Endothelial cell of umbilical vein (primary cell): ENCODE data around the gene MPPE1. TPM values are rescaled to one million over a fixed set of nuclear protein-coding genes. Genes with fewer than 3 reads are reported as not detected.

Experiments
- BruUV-seq: library from RNA; stranded (reverse); fragments of 400-500 nt; replicated peaks from 2 replicates; lab custom pipeline; 2021; lab: Mats Ljungman, UMichigan
- CTCF ChIA-PET: fragments of 300-600, 350-600 bp; sonication (Branson Sonifier 250); formaldehyde crosslinking; loops from one replicate; lab custom pipeline; 2021; ENCODE audit warnings: antibody characterized with exemption, inconsistent platforms; lab: Charles Lee
- POLR2A ChIA-PET: fragments of 300-600, 350-600 bp; sonication (Branson Sonifier 250); formaldehyde crosslinking; loops from one replicate; lab custom pipeline; 2021; ENCODE audit warnings: antibody characterized with exemption, inconsistent platforms; lab: Charles Lee
- DNase-seq: peaks from one replicate; pipeline ENCODE4 v3.0.0-alpha.2; 2011; ENCODE audit warnings: low read depth, low spot score
- FAIRE-seq: peaks from 2 replicates; lab custom pipeline; 2011; peaks lifted over from hg19 to GRCh38; lab: Jason Lieb, UNC
- H2AFZ ChIP-seq: 2 replicates; pipeline ENCODE4 v1.6.0; 2012; ENCODE audit warnings: low read depth, low read length, control low read depth, inconsistent platforms
- H3K27ac ChIP-seq: 2 replicates; pipeline ENCODE4 v1.5.1; 2011; ENCODE audit warnings: low read depth, mild to moderate bottlenecking, control low read depth, low read length, moderate library complexity; ENCODE audit not compliant: insufficient read depth
- H3K27me3 ChIP-seq, 2 experiments: 2 replicates each; pipeline versions ENCODE4 v1.6.0 to v1.6.1; 2011; ENCODE audit warnings: low read length in 2 of 2, mixed read lengths in 1 of 2; ENCODE audit not compliant: control insufficient read depth in 2 of 2, insufficient read depth in 2 of 2
- H3K36me3 ChIP-seq, 2 experiments: 2 replicates in 1 of 2; 3 replicates in 1 of 2; pipeline ENCODE4 v1.5.1; 2011; ENCODE audit warnings: low read length in 2 of 2, mild to moderate bottlenecking in 1 of 2, moderate library complexity in 1 of 2; ENCODE audit not compliant: control insufficient read depth in 2 of 2, insufficient read depth in 2 of 2; ENCODE audit errors: extremely low read depth in 1 of 2
- H3K4me1 ChIP-seq: 3 replicates; pipeline ENCODE4 v1.5.1; 2011; ENCODE audit warnings: mild to moderate bottlenecking, low read length; ENCODE audit not compliant: control insufficient read depth, insufficient read depth; ENCODE audit errors: extremely low read depth
- H3K4me2 ChIP-seq: 2 replicates; pipeline ENCODE4 v1.6.1; 2011; ENCODE audit warnings: low read length, control low read depth, mixed read lengths; ENCODE audit not compliant: insufficient read depth
- H3K4me3 ChIP-seq, 3 experiments: fragments of 200-600 bp in 1 of 3; sonication (generic), shearing (Covaris generic) in 1 of 3; replicated peaks in 1 of 3; 2 replicates each; pipeline ENCODE4 v1.5.1; 2011 to 2016; ENCODE audit warnings: control low read depth in 3 of 3, low read length in 3 of 3, mild to moderate bottlenecking in 2 of 3, inconsistent platforms in 1 of 3, low read depth in 1 of 3, moderate library complexity in 1 of 3; ENCODE audit not compliant: insufficient read depth in 1 of 3
- H3K79me2 ChIP-seq: 2 replicates; pipeline ENCODE4 v1.6.0; 2012; ENCODE audit warnings: low read length, inconsistent platforms; ENCODE audit not compliant: control insufficient read depth, insufficient read depth
- H3K9ac ChIP-seq: replicated peaks from 2 replicates; pipeline ENCODE3; 2011; ENCODE audit warnings: low read length, control low read depth; ENCODE audit not compliant: insufficient read depth; ENCODE audit errors: extremely low read depth
- H3K9me1 ChIP-seq: replicated peaks from 3 replicates; pipeline ENCODE4 v1.6.0; 2011; ENCODE audit warnings: mild to moderate bottlenecking, low read length; ENCODE audit not compliant: control insufficient read depth, insufficient read depth; ENCODE audit errors: extremely low read depth
- H3K9me3 ChIP-seq: replicated peaks from 2 replicates; pipeline ENCODE4 v1.5.1; 2012; ENCODE audit warnings: low read length, inconsistent platforms; ENCODE audit not compliant: control insufficient read depth, insufficient read depth
- H4K20me1 ChIP-seq: replicated peaks from 2 replicates; pipeline ENCODE3; 2011; ENCODE audit warnings: mild to moderate bottlenecking, low read length; ENCODE audit not compliant: control insufficient read depth, insufficient read depth; ENCODE audit errors: extremely low read depth
- EZH2 ChIP-seq: IDR thresholded peaks from 2 replicates; pipeline ENCODE4 v1.6.1; 2012; ENCODE audit warnings: borderline replicate concordance, low read depth, mild to moderate bottlenecking, moderate library complexity, low read length, inconsistent platforms; ENCODE audit not compliant: severe bottlenecking
- FOS ChIP-seq: IDR thresholded peaks from 2 replicates; pipeline ENCODE4 v1.6.1; 2011; ENCODE audit warnings: mild to moderate bottlenecking, low read length, moderate library complexity, borderline replicate concordance; ENCODE audit not compliant: insufficient read depth
- GATA2 ChIP-seq: IDR thresholded peaks from 2 replicates; pipeline ENCODE4 v1.7.0; 2011; ENCODE audit warnings: low read depth, mild to moderate bottlenecking, moderate library complexity, mixed read lengths, low read length; ENCODE audit not compliant: insufficient read length, insufficient read depth
- JUN ChIP-seq: IDR thresholded peaks from 2 replicates; pipeline ENCODE4 v1.6.1; 2011; ENCODE audit warnings: borderline replicate concordance, low read depth; ENCODE audit not compliant: insufficient read length, insufficient read depth
- MYC ChIP-seq: IDR thresholded peaks from one replicate; pipeline ENCODE4 v1.6.1; 2011; ENCODE audit warnings: mild to moderate bottlenecking, low read depth, low read length
- POLR2A ChIP-seq: IDR thresholded peaks from 2 replicates; pipeline ENCODE4 v1.6.1; 2012; ENCODE audit warnings: low read depth, mild to moderate bottlenecking, control low read depth, low read length
- POLR2AphosphoS5 ChIP-seq: IDR thresholded peaks from 2 replicates; pipeline ENCODE4 v1.6.1; 2012; ENCODE audit warnings: low read depth, mild to moderate bottlenecking, control low read depth, low read length, moderate library complexity; ENCODE audit not compliant: insufficient read depth
- dilution Hi-C: fragments of 300-500 bp; cut with MboI; formaldehyde crosslinking; loops from one replicate; pipeline ENCODE4 v1.15.0; 2019; ENCODE audit warnings: low sequenced_read_pairs; ENCODE audit not compliant: extremely low pct_ligation_motif_present
- intact Hi-C: fragments of 100-400 bp; cut with micrococcal nuclease; formaldehyde crosslinking; loops from one replicate; pipeline ENCODE4 v1.10.0; 2022
- polyA plus RNA-seq, 4 experiments: library from polyadenylated mRNA; depleted of rRNA in 3 of 4; stranded (reverse) in 3 of 4; unstranded in 1 of 4; fragments of >200 nt; gene quantifications; 2 replicates each; pipeline versions ENCODE4 v1.2.1 to v1.2.3, GENCODE V29; 2011 to 2012; ENCODE audit warnings: missing spikeins in 1 of 4
- total RNA-seq: library from RNA; stranded (reverse); gene quantifications from 2 replicates; pipeline ENCODE4 v1.2.3, GENCODE V29; 2021
- TF ChIP-seq, protein P1 (sequence below): IDR thresholded peaks from 2 replicates; pipeline ENCODE4 v1.6.1; 2011; ENCODE audit not compliant: insufficient read depth, insufficient read length
- TF ChIP-seq, protein P2 (sequence below), 2 donors: IDR thresholded peaks; 1 replicate in 1 of 2; 2 replicates in 1 of 2; pipeline ENCODE4 v1.5.1; 2011; ENCODE audit warnings: low read length in 2 of 2, mild to moderate bottlenecking in 2 of 2, moderate library complexity in 2 of 2, control low read depth in 1 of 2, inconsistent platforms in 1 of 2, low read depth in 1 of 2; ENCODE audit not compliant: insufficient read depth in 1 of 2; ENCODE audit errors: extremely low read depth in 1 of 2

The MPPE1 gene
- total and polyA plus RNA-seq, 2 donors (not counting 3 experiments of a cell fraction or from before 2014, with no cell fraction given) = 13.4 to 30.6 TPM

- no peaks in the 10 kb centered on the region for H3K9me1 ChIP-seq
- ChIA-PET POLR2A (no interaction called here), CTCF (interaction anchor here (1.1 kb wide), 2 partner anchors 22 to 92 kb away, joined by 3 read pairs; no protein-coding TSS in a partner anchor)
- H3K79me2 ChIP-seq = no peaks in the 10 kb centered on the region
- H4K20me1 ChIP-seq = no peaks in the 10 kb centered on the region
- no peak overlapping the region for H2AFZ ChIP-seq
- peaks cover 2% of the 10 kb centered on the region for H3K4me1 ChIP-seq
- H3K4me2 ChIP-seq = no peak overlapping the region
- H3K4me3 ChIP-seq = no peak overlapping the region
- intact Hi-C loops = no loop called here
- DNase-seq = no peak
- H3K9me3 ChIP-seq = no peaks in the 10 kb centered on the region
- H3K27ac ChIP-seq = no peak overlapping the region
- dilution Hi-C loops = no loop called here
- no TSS peak for BruUV-seq
- no peak for TF ChIP-seq JUN
- no peak for TF ChIP-seq GATA2
- TF ChIP-seq, protein P1, sequence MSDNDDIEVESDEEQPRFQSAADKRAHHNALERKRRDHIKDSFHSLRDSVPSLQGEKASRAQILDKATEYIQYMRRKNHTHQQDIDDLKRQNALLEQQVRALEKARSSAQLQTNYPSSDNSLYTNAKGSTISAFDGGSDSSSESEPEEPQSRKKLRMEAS = no peak
- no peak for TF ChIP-seq POLR2AphosphoS5
- TF ChIP-seq MYC = no peak
- TF ChIP-seq POLR2A = no peak
- no peak for TF ChIP-seq EZH2
- TF ChIP-seq, protein P2, sequence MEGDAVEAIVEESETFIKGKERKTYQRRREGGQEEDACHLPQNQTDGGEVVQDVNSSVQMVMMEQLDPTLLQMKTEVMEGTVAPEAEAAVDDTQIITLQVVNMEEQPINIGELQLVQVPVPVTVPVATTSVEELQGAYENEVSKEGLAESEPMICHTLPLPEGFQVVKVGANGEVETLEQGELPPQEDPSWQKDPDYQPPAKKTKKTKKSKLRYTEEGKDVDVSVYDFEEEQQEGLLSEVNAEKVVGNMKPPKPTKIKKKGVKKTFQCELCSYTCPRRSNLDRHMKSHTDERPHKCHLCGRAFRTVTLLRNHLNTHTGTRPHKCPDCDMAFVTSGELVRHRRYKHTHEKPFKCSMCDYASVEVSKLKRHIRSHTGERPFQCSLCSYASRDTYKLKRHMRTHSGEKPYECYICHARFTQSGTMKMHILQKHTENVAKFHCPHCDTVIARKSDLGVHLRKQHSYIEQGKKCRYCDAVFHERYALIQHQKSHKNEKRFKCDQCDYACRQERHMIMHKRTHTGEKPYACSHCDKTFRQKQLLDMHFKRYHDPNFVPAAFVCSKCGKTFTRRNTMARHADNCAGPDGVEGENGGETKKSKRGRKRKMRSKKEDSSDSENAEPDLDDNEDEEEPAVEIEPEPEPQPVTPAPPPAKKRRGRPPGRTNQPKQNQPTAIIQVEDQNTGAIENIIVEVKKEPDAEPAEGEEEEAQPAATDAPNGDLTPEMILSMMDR (IDR thresholded peaks at IDR 0.05; ENCODE audit: extremely low read depth in 1 of 2, insufficient read depth in 1 of 2, low read depth in 1 of 2, low read length in 2 of 2) = no peak
- TF ChIP-seq FOS = no peak
- no peaks in the 10 kb centered on the region for H3K27me3 ChIP-seq
- FAIRE-seq = no peak
- peaks cover 2 to 4% of the 10 kb centered on the region in 2 experiments for H3K36me3 ChIP-seq
- no peak overlapping the region for H3K9ac ChIP-seq
Observed at GRCh38 chr18:11902522-11903292, 5.4 kb downstream of the MPPE1 start.
